Erythroblast (primary cell): ENCODE measurements around the gene ACADS.

Source experiments
- DNase-seq, 2 experiments: peaks; one replicate each; lab custom pipeline; 2025; lab: John Stamatoyannopoulos, UW
- GATA1 ChIP-seq: IDR thresholded peaks from 2 replicates; pipeline ENCODE4 v1.6.1; 2011; ENCODE audit warnings: low read depth, mild to moderate bottlenecking, control low read depth, low read length, moderate library complexity
- POLR2A ChIP-seq: IDR thresholded peaks from 2 replicates; pipeline ENCODE4 v1.6.1; 2011; ENCODE audit warnings: mild to moderate bottlenecking, low read length

The ACADS gene

GRCh38 chr12:120690978-120691377 is 34.6 kb upstream of the ACADS start:
- TF ChIP-seq GATA1: no peak
- TF ChIP-seq POLR2A: no peak
- DNase-seq: no peak

DNA sequence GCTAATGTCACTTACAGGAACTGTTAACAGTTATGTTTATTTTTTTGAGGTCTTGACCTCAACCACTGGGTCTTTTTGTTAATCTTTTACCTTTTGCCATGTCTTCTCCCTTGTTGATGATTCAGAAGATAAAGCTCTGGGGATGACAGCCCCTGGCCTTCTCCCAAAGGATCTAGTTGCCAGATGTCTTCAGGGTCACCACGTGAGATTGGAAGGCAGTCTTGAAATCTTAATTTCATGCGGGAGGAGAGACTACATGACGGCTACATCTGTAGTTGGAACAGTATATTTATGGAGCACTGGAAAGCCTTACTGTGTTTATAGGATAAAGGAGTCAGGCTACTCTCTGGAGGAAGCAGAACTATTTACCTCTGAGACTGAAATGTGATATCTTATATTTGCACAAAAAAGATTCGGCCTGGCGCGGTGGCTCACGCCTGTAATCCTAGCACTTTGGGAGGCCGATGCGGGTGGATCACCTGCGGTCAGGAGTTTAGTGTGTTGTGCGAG is 33.0 kb upstream of the ACADS start:
- DNase-seq: no peak
- TF ChIP-seq POLR2A (no peak), GATA1 (no peak)

DNA sequence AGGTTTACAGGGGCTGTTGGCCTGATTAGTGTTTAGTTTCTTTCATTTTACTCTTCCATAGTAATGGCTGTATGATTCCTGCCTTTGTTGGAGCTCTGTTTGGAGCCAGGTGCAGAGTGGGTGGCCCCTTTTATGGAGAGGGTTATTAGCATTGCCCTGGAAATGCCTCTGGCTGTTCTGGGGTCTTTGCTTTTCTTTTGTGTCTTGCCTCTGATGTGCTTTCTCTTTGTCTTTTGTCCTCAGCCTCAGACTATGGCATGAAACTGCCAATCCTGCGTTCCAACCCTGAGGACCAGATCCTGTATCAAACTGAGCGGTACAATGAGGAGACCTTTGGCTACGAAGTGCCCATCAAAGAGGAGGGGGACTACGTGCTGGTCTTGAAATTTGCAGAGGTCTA is 31.8 kb upstream of the ACADS start:
- no peak for TF ChIP-seq POLR2A
- no peak for TF ChIP-seq GATA1
- DNase-seq: no peak

- no peak for TF ChIP-seq GATA1
- no peak for TF ChIP-seq POLR2A
- DNase-seq: no peak
Measured at GRCh38 chr12:120696626-120697025, 29.0 kb upstream of the ACADS start.

- no peak for DNase-seq
- TF ChIP-seq POLR2A (no peak), GATA1 (no peak)
Measured at GRCh38 chr12:120697344-120697743, 28.3 kb upstream of the ACADS start.

GRCh38 chr12:120698665-120699064 is 27.0 kb upstream of the ACADS start:
- no peak for DNase-seq
- TF ChIP-seq GATA1: no peak

- DNase-seq: no peak
Measured at GRCh38 chr12:120699553-120699952, 26.1 kb upstream of the ACADS start.

GRCh38 chr12:120700886-120701285 is 24.7 kb upstream of the ACADS start:
- no peak for TF ChIP-seq POLR2A
- TF ChIP-seq GATA1: no peak
- no peak for DNase-seq

More at GRCh38 chr12:120699553-120699952, 26.1 kb upstream of the ACADS start:
- TF ChIP-seq POLR2A: no peak

DNA sequence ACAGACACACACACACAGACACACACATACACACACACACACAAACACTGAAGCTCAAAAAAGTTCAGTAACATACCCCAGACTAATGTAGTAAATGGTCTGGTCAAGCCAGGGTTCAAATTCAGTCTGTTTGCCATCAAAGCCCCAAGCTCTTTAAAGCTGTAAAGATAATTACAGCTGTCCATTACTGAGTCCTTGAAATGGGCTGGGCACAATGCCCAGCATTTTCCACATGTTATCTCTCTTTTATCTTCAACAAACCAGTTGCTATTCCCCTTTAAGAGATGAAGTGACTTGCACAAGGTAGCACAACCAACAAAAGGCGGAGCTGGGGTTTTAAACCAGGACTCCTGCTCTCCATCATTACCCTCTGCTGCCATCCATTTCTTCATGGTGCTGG is 23.0 kb upstream of the ACADS start:
- no peak for TF ChIP-seq POLR2A
- no peak for TF ChIP-seq GATA1
- DNase-seq: peak; percentile 48 to 66

DNA sequence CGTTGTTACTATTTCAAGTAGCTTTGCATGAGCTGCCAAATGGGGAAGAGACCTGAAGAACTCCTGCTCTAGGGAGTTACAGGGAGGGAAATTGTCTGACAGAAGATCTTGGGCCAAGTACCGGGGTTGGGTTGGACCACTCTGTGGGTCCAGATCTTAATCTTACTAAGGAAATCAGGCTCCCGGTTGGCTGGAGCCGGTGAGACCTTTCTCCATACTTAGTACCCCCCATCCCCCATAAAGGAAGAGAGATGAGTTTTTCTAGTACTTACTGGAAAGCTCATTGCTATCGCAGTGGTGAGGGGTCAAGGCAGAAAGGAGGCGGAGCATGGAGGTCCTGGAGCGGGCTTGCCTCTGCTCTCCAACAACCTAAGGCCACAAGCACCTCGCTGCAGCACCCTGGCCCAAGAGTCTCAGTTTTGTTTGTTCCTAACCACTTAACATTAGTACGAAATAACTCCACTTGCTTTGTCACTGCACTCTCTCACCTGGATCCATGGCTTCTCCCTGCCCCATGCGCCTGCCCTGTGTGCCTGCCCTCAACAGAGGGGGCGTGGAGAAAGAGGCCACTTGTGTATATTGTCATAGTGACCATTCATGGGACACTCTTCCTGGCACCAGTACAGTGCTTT is 22.2 kb upstream of the ACADS start:
- no peak for TF ChIP-seq POLR2A
- no peak for TF ChIP-seq GATA1
- no peak for DNase-seq

DNA sequence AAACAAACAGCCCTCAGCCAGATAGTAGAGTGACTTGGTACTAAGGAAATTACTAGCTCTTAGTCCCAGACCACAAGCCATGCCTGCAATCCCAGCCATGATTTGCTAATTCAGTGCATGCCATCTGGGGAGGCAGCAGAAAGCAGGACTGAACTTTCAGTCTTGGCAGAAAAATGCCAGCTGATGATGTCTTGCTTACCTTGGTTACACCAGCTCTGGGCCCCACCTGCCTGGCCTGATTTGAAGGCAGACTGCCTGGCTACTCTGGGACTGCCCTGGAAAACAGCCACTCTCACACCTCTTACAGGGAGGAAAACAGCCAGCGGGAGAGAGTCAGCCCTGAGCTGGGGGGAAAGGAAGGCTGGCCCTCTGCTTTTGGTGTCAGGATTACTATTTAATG is 20.0 kb upstream of the ACADS start:
- TF ChIP-seq POLR2A (no peak), GATA1 (no peak)
- DNase-seq: no peak

GRCh38 chr12:120706029-120706428 is 19.6 kb upstream of the ACADS start:
- no peak for TF ChIP-seq GATA1
- TF ChIP-seq POLR2A: no peak

DNA sequence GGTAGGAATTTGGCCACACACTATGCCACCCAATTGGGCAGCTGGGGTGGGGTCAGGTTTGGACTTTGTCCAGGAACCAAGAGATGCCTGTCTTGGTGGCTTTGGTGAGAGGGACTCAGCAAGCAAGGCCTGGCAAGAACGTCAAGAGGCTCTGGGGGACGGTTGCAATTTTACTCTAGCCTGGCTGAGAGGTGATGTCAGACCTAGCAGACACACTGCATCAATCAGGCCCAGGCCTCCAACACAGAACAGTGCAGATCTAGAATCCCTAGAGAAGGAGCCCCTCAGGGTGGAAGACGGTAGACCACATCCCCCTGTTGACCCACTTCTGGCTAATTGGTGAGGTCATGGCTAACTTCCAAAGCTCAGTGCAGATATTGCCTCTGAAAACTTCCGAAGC is 17.0 kb upstream of the ACADS start:
- TF ChIP-seq GATA1 (no peak), POLR2A (no peak)
- DNase-seq: no peak

More at GRCh38 chr12:120706029-120706428, 19.6 kb upstream of the ACADS start:
- DNase-seq: no peak

- peak; percentile 68 to 79 for DNase-seq
- TF ChIP-seq GATA1 (no peak), POLR2A (peak; percentile 27)
Measured at GRCh38 chr12:120710031-120710804, 15.4 kb upstream of the ACADS start, which contains the start of gene UNC119B. UNC119B (plus strand) TSS chr12:120710458; CDS start chr12:120710475, 17 bp downstream.
